Mononuclear cell (primary cell): ENCODE measurements around the gene TNFRSF18. TPM values are rescaled to one million over a fixed set of nuclear protein-coding genes. Genes with fewer than 3 reads are reported as not detected.

Experiments used
- H3K27me3 ChIP-seq: 2 replicates; pipeline ENCODE4 v1.6.0; 2011; ENCODE audit warnings: low read length, control low read depth; ENCODE audit not compliant: insufficient read depth
- H3K4me1 ChIP-seq: 2 replicates; pipeline ENCODE4 v1.5.1; 2011; ENCODE audit warnings: mild to moderate bottlenecking, low read length, control low read depth; ENCODE audit not compliant: insufficient read depth
- H3K4me3 ChIP-seq: 2 replicates; pipeline ENCODE4 v1.5.1; 2011; ENCODE audit warnings: mild to moderate bottlenecking, low read length, moderate library complexity
- H3K9me3 ChIP-seq: 2 replicates; pipeline ENCODE4 v1.5.1; 2011; ENCODE audit warnings: low read depth, mild to moderate bottlenecking, control low read depth, low read length
- total RNA-seq: library from RNA; depleted of rRNA; stranded (reverse); fragments of >200 nt; gene quantifications from one replicate; pipeline ENCODE4 v1.2.3, GENCODE V29; 2012

TNFRSF18 gene
- total RNA-seq, 1 donor = 1.2 TPM

GRCh38 chr1:1244192-1244811 is 37.9 kb upstream of the TNFRSF18 start:
- Histone ChIP-seq H3K27me3 (peaks cover 5% of the 10 kb centered on the region), H3K4me1 (no peaks in the 10 kb centered on the region), H3K4me3 (no peak overlapping the region), H3K9me3 (no peaks in the 10 kb centered on the region)

- no peaks in the 10 kb centered on the region for H3K4me1 ChIP-seq
- no peak overlapping the region for H3K4me3 ChIP-seq
- no peaks in the 10 kb centered on the region for H3K9me3 ChIP-seq
- H3K27me3 ChIP-seq = peaks cover 5% of the 10 kb centered on the region
Observed at GRCh38 chr1:1243807-1244191, 37.4 kb upstream of the TNFRSF18 start.

DNA sequence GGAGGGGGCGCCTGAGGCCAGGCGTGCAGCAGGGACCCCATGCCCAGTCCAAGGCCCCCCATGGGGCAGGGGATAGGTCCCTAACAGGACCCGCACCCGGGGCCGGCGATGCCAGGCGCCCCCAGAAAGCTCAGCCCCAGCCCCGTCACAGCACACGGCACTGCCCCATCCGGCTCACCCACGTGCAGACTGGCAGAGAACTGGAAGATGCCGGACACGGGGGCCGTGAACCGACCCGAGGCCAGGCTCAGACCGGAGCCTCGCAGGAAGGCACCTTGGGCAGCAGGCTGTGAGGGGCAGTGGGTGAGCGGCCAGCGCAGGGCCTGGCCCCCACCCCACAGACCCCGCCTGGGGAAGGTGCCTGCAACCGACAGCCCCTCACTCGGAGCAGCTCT is 36.9 kb upstream of the TNFRSF18 start:
- peaks cover 5% of the 10 kb centered on the region for H3K27me3 ChIP-seq

GRCh38 chr1:1242461-1243265 is 36.3 kb upstream of the TNFRSF18 start:
- Histone ChIP-seq H3K4me3 (no peak overlapping the region), H3K27me3 (peaks cover 5% of the 10 kb centered on the region), H3K9me3 (no peaks in the 10 kb centered on the region), H3K4me1 (no peaks in the 10 kb centered on the region)

More for the DNA sequence above, 36.9 kb upstream of the TNFRSF18 start:
- H3K4me3 ChIP-seq = no peak overlapping the region
- H3K4me1 ChIP-seq = no peaks in the 10 kb centered on the region
- no peaks in the 10 kb centered on the region for H3K9me3 ChIP-seq

- H3K27me3 ChIP-seq = no peaks in the 10 kb centered on the region
- no peak overlapping the region for H3K4me3 ChIP-seq
- no peaks in the 10 kb centered on the region for H3K4me1 ChIP-seq
- H3K9me3 ChIP-seq = no peaks in the 10 kb centered on the region
Observed at GRCh38 chr1:1241588-1242219, 35.3 kb upstream of the TNFRSF18 start.

GRCh38 chr1:1240822-1241587 is 34.6 kb upstream of the TNFRSF18 start:
- Histone ChIP-seq H3K4me1 (no peaks in the 10 kb centered on the region), H3K27me3 (no peaks in the 10 kb centered on the region), H3K4me3 (no peak overlapping the region), H3K9me3 (no peaks in the 10 kb centered on the region)

DNA sequence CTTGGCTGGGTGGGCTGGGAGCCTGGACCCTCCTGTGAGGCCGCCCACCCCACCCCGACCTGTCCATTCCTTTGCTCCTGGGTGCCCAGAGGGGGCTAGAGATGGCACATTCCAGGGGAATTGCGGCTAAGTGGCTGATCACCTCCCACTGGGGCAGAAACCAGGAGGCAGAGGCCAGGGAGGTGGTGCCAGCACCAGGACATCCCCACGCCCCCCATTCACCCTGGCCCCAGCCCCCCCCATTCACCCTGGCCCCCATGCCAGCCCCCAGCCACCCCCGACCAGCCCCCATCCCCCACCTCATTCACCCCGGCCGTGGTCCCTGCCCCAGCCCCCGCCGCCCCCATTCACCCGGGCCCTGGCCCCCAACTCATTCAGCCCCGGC is 33.9 kb upstream of the TNFRSF18 start:
- H3K4me1 ChIP-seq = no peaks in the 10 kb centered on the region
- no peaks in the 10 kb centered on the region for H3K9me3 ChIP-seq
- H3K4me3 ChIP-seq = no peak overlapping the region
- H3K27me3 ChIP-seq = no peaks in the 10 kb centered on the region

- H3K27me3 ChIP-seq = no peaks in the 10 kb centered on the region
- no peaks in the 10 kb centered on the region for H3K9me3 ChIP-seq
- H3K4me1 ChIP-seq = no peaks in the 10 kb centered on the region
- H3K4me3 ChIP-seq = no peak overlapping the region
Observed at GRCh38 chr1:1239614-1240347, 33.4 kb upstream of the TNFRSF18 start.

- Histone ChIP-seq H3K4me1 (no peaks in the 10 kb centered on the region), H3K9me3 (no peaks in the 10 kb centered on the region), H3K27me3 (no peaks in the 10 kb centered on the region), H3K4me3 (no peak overlapping the region)
Observed at GRCh38 chr1:1239227-1239613, 32.8 kb upstream of the TNFRSF18 start.

DNA sequence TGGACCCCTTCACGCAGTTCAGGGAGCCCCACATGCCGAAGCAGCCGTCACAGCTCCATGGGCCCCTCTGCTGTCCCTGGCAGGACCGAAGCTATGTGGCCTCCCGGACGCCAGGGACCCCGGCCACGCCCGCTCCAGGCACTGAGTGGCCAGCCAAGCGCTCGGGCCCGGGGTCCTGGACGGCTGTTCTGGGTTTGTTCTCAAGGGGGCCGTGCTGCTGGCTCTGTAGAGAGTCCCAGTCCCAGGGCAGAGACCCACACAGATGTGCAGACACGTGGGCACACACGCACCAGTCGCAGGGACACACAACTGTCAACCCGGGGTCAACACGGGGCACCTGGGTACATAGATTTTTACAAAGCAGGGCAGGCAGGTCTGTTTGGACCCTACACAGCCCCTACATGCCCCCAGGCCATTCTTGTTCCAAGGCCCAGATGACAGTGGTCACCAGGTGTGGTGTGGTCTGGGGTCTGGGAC is 32.3 kb upstream of the TNFRSF18 start:
- H3K9me3 ChIP-seq = no peaks in the 10 kb centered on the region
- H3K4me1 ChIP-seq = no peaks in the 10 kb centered on the region
- no peak overlapping the region for H3K4me3 ChIP-seq
- no peaks in the 10 kb centered on the region for H3K27me3 ChIP-seq

- peaks cover 4% of the 10 kb centered on the region for H3K4me1 ChIP-seq
- H3K4me3 ChIP-seq = no peak overlapping the region
- no peaks in the 10 kb centered on the region for H3K27me3 ChIP-seq
- H3K9me3 ChIP-seq = no peaks in the 10 kb centered on the region
Observed at GRCh38 chr1:1237874-1238701, 31.7 kb upstream of the TNFRSF18 start.

- Histone ChIP-seq H3K4me3 (no peak overlapping the region), H3K27me3 (no peaks in the 10 kb centered on the region), H3K9me3 (no peaks in the 10 kb centered on the region), H3K4me1 (peaks cover 10% of the 10 kb centered on the region)
Observed at GRCh38 chr1:1236945-1237873, 30.8 kb upstream of the TNFRSF18 start.

DNA sequence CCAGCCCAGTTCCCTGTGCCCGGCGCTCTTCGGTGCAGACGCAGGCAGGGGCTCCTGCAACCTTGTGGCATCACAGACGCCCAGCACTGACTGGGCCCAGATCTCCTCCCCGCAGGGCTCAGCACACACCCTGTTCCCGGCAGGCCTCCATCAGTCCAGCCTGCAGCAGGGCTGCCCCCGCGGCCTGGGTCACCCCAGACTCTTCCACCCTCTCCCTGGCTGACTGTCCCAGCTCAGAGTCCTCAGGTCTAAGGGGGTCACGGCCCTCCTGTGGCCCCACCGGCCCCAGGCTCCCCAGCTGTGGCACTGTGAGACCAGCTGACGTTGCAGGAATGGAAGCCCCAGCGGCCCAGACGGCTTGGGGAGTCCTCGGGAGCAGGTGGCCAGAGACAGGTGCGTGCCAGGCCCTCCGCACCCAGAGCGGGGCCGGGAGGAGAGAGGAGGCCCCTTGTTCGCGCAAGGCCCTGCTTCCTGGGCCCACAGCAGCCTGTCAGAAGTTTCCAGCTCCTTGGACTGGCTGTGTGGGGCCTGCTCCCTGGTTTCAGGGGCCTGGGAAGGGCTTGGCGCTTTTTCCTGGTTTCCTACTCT is 29.9 kb upstream of the TNFRSF18 start:
- Histone ChIP-seq H3K4me3 (no peak overlapping the region), H3K27me3 (no peaks in the 10 kb centered on the region), H3K4me1 (peaks cover 11% of the 10 kb centered on the region), H3K9me3 (no peaks in the 10 kb centered on the region)
